Mesenchymal stem cell (in vitro differentiated cells and primary cell): ENCODE measurements around the gene SLC44A5.
"Not testable (repeated sequence)": the region's sequence is repeated elsewhere in the genome, so short reads cannot be mapped to it uniquely, and the experiment has no call there.

Experiments used
- DNase-seq: peaks from one replicate; pipeline ENCODE4 v3.0.0-alpha.2; 2013
- H2AFZ ChIP-seq: one replicate; pipeline ENCODE4 v1.6.1; 2013; ENCODE audit warnings: low read depth, mild to moderate bottlenecking, control low read depth, inconsistent platforms, low read length, moderate library complexity
- H2AK5ac ChIP-seq: 2 replicates; pipeline ENCODE4 v1.6.1; 2013; ENCODE audit warnings: low read length, moderate library complexity, mild to moderate bottlenecking, inconsistent platforms; ENCODE audit not compliant: severe bottlenecking
- H2BK120ac ChIP-seq: one replicate; pipeline ENCODE4 v1.6.1; 2013; ENCODE audit warnings: low read depth, mild to moderate bottlenecking, inconsistent platforms, low read length, moderate library complexity
- H2BK12ac ChIP-seq, 2 experiments: one replicate each; pipeline ENCODE4 v1.6.1; 2013; ENCODE audit warnings: inconsistent platforms in 2 of 2, low read length in 2 of 2, mild to moderate bottlenecking in 2 of 2, moderate library complexity in 2 of 2, control low read depth in 1 of 2
- H2BK15ac ChIP-seq: one replicate; pipeline ENCODE4 v1.6.1; 2013; ENCODE audit warnings: mild to moderate bottlenecking, low read depth, inconsistent platforms; ENCODE audit not compliant: poor library complexity, severe bottlenecking
- H2BK5ac ChIP-seq: 2 replicates; pipeline ENCODE4 v1.6.1; 2013; ENCODE audit warnings: low read depth, mild to moderate bottlenecking, low read length, control low read depth, inconsistent platforms; ENCODE audit not compliant: poor library complexity, severe bottlenecking
- H3K14ac ChIP-seq, 2 experiments: one replicate each; pipeline ENCODE4 v1.6.1; 2013; ENCODE audit warnings: inconsistent platforms in 2 of 2, low read length in 2 of 2, control low read depth in 1 of 2, mild to moderate bottlenecking in 1 of 2, moderate library complexity in 1 of 2
- H3K18ac ChIP-seq, 2 experiments: one replicate each; pipeline ENCODE4 v1.6.1; 2013; ENCODE audit warnings: inconsistent platforms in 2 of 2, low read length in 2 of 2, control low read depth in 1 of 2, low read depth in 1 of 2, mild to moderate bottlenecking in 1 of 2
- H3K23ac ChIP-seq, 2 experiments: one replicate each; pipeline ENCODE4 v1.6.1; 2013; ENCODE audit warnings: inconsistent platforms in 2 of 2, low read length in 2 of 2, mild to moderate bottlenecking in 2 of 2, moderate library complexity in 2 of 2, control low read depth in 1 of 2
- H3K27ac ChIP-seq: 2 replicates; pipeline ENCODE4 v1.5.1; 2013; ENCODE audit warnings: mild to moderate bottlenecking, moderate library complexity, low read length, control low read depth, inconsistent platforms; ENCODE audit not compliant: poor library complexity, severe bottlenecking
- H3K27me3 ChIP-seq, 2 experiments: 2 replicates each; pipeline versions ENCODE4 v1.6.1 to v1.7.0; 2013; ENCODE audit warnings: low read length in 2 of 2, mild to moderate bottlenecking in 2 of 2, moderate library complexity in 2 of 2, control low read depth in 1 of 2, inconsistent platforms in 1 of 2; ENCODE audit not compliant: control insufficient read depth in 1 of 2, insufficient read depth in 1 of 2
- H3K36me3 ChIP-seq, 2 experiments: 2 replicates each; pipeline versions ENCODE4 v1.6.1 to v1.7.0; 2013; ENCODE audit warnings: low read length in 2 of 2, control low read depth in 1 of 2, inconsistent platforms in 1 of 2, low read depth in 1 of 2, mild to moderate bottlenecking in 1 of 2; ENCODE audit not compliant: insufficient read depth in 2 of 2, control insufficient read depth in 1 of 2
- H3K4ac ChIP-seq, 2 experiments: one replicate each; pipeline ENCODE4 v1.6.1; 2013; ENCODE audit warnings: inconsistent platforms in 2 of 2, low read length in 2 of 2, mild to moderate bottlenecking in 2 of 2, moderate library complexity in 2 of 2, control low read depth in 1 of 2, low read depth in 1 of 2
- H3K4me1 ChIP-seq: 2 replicates; pipeline ENCODE4 v1.6.1; 2013; ENCODE audit warnings: low read depth, low read length, control low read depth; ENCODE audit not compliant: control insufficient read depth, insufficient read depth
- H3K4me2 ChIP-seq: 2 replicates; pipeline ENCODE4 v1.6.1; 2013; ENCODE audit warnings: low read length, mild to moderate bottlenecking, inconsistent platforms; ENCODE audit not compliant: poor library complexity, severe bottlenecking
- H3K4me3 ChIP-seq, 2 experiments: 2 replicates each; pipeline versions ENCODE4 v1.5.1 to v1.7.0; 2013; ENCODE audit warnings: low read length in 2 of 2, mild to moderate bottlenecking in 2 of 2, control low read depth in 1 of 2, low read depth in 1 of 2; ENCODE audit not compliant: insufficient read depth in 1 of 2
- H3K79me1 ChIP-seq: replicated peaks from 2 replicates; pipeline ENCODE4 v1.6.1; 2013; ENCODE audit warnings: mild to moderate bottlenecking, control low read depth, low read length, inconsistent platforms; ENCODE audit not compliant: poor library complexity, severe bottlenecking
- H3K9ac ChIP-seq: 2 replicates; pipeline ENCODE4 v1.7.0; 2013; ENCODE audit warnings: mild to moderate bottlenecking, low read length, moderate library complexity
- H3K9me3 ChIP-seq: 2 replicates; pipeline ENCODE4 v1.7.0; 2013; ENCODE audit warnings: mild to moderate bottlenecking, low read length; ENCODE audit not compliant: control insufficient read depth
- H4K8ac ChIP-seq: one replicate; pipeline ENCODE4 v1.6.1; 2013; ENCODE audit warnings: inconsistent platforms, mild to moderate bottlenecking, low read length, moderate library complexity
- H4K91ac ChIP-seq: one replicate; pipeline ENCODE4 v1.6.1; 2013; ENCODE audit warnings: mild to moderate bottlenecking, low read length, inconsistent platforms
- WGBS: methylation state at CpG from one replicate; pipeline ENCODE4 v1.1.7; 2013; ENCODE audit warnings: mixed read lengths; 5-methylcytosine and 5-hydroxymethylcytosine counted together

The SLC44A5 gene

GRCh38 chr1:75354267-75354666 is 256.6 kb downstream of the SLC44A5 start:
- H3K27ac ChIP-seq, H2BK12ac ChIP-seq, H3K4me3 ChIP-seq, H2BK15ac ChIP-seq, DNase-seq, H3K4me2 ChIP-seq, H3K79me1 ChIP-seq, H3K4me1 ChIP-seq, H3K14ac ChIP-seq, H3K9ac ChIP-seq, H4K91ac ChIP-seq, H4K8ac ChIP-seq, H3K9me3 ChIP-seq, H2BK5ac ChIP-seq, H3K27me3 ChIP-seq, H2BK120ac ChIP-seq, H3K4ac ChIP-seq, H3K23ac ChIP-seq, H3K36me3 ChIP-seq, H2AK5ac ChIP-seq, H3K18ac ChIP-seq, H2AFZ ChIP-seq: not testable (repeated sequence)
- 82% methylated on average over 6 of the region's 6 CpGs for WGBS

DNA sequence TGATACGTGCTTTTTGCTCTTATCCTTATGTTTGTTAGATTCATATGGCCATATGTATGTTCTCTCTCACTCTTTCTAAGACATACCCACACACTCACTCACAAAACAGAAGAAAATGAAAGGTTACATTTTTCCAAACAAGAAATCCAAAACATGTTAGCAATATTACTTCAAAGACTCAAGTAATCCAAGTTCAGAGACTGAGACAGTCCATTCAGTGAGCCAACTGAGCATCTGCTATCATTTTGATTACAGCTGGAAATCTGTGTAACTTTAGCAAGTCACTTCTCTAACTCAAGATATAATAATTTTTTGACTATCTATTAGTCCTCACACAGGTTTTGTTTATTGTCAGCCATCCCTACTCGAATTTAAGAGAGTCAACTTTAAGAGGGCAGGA is 257.9 kb downstream of the SLC44A5 start:
- Histone ChIP-seq H3K4me1 (no peaks in the 10 kb centered on the region), H2AFZ (no peak overlapping the region), H4K8ac (no peak overlapping the region), H3K79me1 (no peaks in the 10 kb centered on the region), H3K9me3 (peaks cover 3% of the 10 kb centered on the region), H3K18ac (no peak overlapping the region), H4K91ac (no peak overlapping the region), H2AK5ac (no peak overlapping the region), H3K4me3 (no peak overlapping the region), H2BK5ac (no peak overlapping the region), H3K23ac (no peak overlapping the region), H3K27ac (no peak overlapping the region), H2BK120ac (no peak overlapping the region), H3K14ac (no peak overlapping the region), H3K4ac (no peak overlapping the region), H2BK12ac (no peak overlapping the region), H2BK15ac (no peak overlapping the region), H3K4me2 (no peak overlapping the region), H3K27me3 (no peaks in the 10 kb centered on the region), H3K9ac (no peak overlapping the region), H3K36me3 (no peaks in the 10 kb centered on the region)
- WGBS: no CpG with 5 or more reads among the region's 2 CpGs
- DNase-seq: no peak

DNA sequence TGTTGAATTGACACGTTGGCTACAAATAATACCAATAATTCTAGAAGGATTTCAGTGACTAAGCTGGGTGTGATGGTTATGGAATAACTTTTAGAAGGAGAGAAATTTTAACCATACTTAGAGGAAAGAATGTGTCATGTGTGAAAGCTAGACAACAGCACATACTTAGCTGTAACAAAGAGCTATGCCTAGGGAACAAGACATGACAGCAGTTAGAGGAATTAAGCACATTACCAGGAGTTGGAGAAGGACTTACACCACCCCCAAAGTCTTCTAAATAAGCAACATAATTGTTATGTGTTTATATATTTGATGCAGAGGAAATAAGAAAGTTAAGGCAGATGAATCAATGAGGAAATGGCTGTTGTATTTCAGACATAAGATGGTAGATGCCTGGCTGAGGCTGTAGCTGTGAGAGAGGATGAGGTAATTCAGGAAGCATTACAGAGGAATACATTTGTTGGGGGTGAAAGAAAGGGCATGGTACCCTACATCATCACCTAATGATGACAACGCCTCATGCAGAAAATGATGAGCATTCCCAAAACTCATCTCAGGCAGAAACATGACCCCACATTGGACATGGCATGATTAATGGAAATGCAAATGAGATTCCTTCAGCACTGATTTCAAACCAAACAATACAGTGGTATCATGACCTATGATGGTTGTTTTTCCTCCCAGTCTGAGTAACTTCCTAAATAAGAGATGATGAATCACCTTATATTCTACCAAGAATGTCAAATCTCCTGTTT is 265.2 kb downstream of the SLC44A5 start:
- Histone ChIP-seq H2AK5ac (no peak overlapping the region), H3K4me3 (no peak overlapping the region), H3K23ac (no peak overlapping the region), H3K27ac (no peak overlapping the region), H4K91ac (no peak overlapping the region), H3K14ac (no peak overlapping the region), H4K8ac (no peak overlapping the region), H3K79me1 (no peaks in the 10 kb centered on the region), H2BK15ac (no peak overlapping the region), H3K4me2 (no peak overlapping the region), H3K4me1 (peaks cover 2% of the 10 kb centered on the region), H3K36me3 (no peaks in the 10 kb centered on the region), H2BK120ac (no peak overlapping the region), H2BK5ac (no peak overlapping the region), H2BK12ac (no peak overlapping the region), H3K9ac (no peak overlapping the region), H3K18ac (no peak overlapping the region), H3K27me3 (no peaks in the 10 kb centered on the region), H3K4ac (no peak overlapping the region), H3K9me3 (peaks cover 8% of the 10 kb centered on the region), H2AFZ (no peak overlapping the region)
- peak; percentile 7 for DNase-seq
- WGBS: 20% methylated on average over 1 of the region's 2 CpGs

GRCh38 chr1:75342786-75343185 is 268.1 kb downstream of the SLC44A5 start:
- Histone ChIP-seq H2AK5ac (no peak overlapping the region), H4K91ac (no peak overlapping the region), H2AFZ (no peak overlapping the region), H2BK12ac (no peak overlapping the region), H3K79me1 (no peaks in the 10 kb centered on the region), H2BK120ac (no peak overlapping the region), H3K27me3 (no peaks in the 10 kb centered on the region), H3K23ac (no peak overlapping the region), H3K27ac (no peak overlapping the region), H3K4ac (no peak overlapping the region), H2BK15ac (no peak overlapping the region), H3K18ac (no peak overlapping the region), H4K8ac (no peak overlapping the region), H3K14ac (no peak overlapping the region), H3K9me3 (peaks cover 5% of the 10 kb centered on the region), H3K9ac (no peak overlapping the region), H3K36me3 (no peaks in the 10 kb centered on the region), H3K4me1 (peaks cover 2% of the 10 kb centered on the region), H3K4me2 (no peak overlapping the region), H2BK5ac (no peak overlapping the region), H3K4me3 (no peak overlapping the region)
- no peak for DNase-seq
- 72% methylated on average over 3 of the region's 4 CpGs for WGBS
